Osteoblast (primary cell): ENCODE results near the gene DHX58. TPM values are rescaled to one million over a fixed set of nuclear protein-coding genes. Genes with fewer than 3 reads are reported as not detected.

Experiments used
- DNase-seq: peaks from one replicate; pipeline ENCODE4 v3.0.0; 2011; ENCODE audit warnings: low spot score, mixed read lengths; ENCODE audit not compliant: insufficient read length; ENCODE audit errors: missing footprints
- H2AFZ ChIP-seq: 2 replicates; pipeline ENCODE4 v1.6.0; 2011; ENCODE audit warnings: mild to moderate bottlenecking, low read length
- H3K27ac ChIP-seq: 2 replicates; pipeline ENCODE4 v1.5.1; 2011; ENCODE audit warnings: mild to moderate bottlenecking, low read depth, low read length, moderate library complexity
- H3K27me3 ChIP-seq: 2 replicates; pipeline ENCODE4 v1.6.0; 2012; ENCODE audit warnings: mild to moderate bottlenecking, control low read depth, inconsistent platforms, low read length, moderate library complexity; ENCODE audit not compliant: insufficient read depth
- H3K36me3 ChIP-seq: 2 replicates; pipeline ENCODE4 v1.5.1; 2011; ENCODE audit warnings: mild to moderate bottlenecking, low read length, control low read depth, moderate library complexity; ENCODE audit not compliant: insufficient read depth
- H3K4me1 ChIP-seq: 2 replicates; pipeline ENCODE4 v1.5.1; 2011; ENCODE audit warnings: mild to moderate bottlenecking, low read length, control low read depth, moderate library complexity; ENCODE audit not compliant: insufficient read depth
- H3K4me2 ChIP-seq: 2 replicates; pipeline ENCODE4 v1.6.0; 2011; ENCODE audit warnings: mild to moderate bottlenecking, low read length; ENCODE audit not compliant: insufficient read depth
- H3K4me3 ChIP-seq: fragments of 200-600 bp; sonication (generic); 3 replicates; pipeline ENCODE4 v1.5.1; 2012; ENCODE audit warnings: mild to moderate bottlenecking, low read length, inconsistent platforms; ENCODE audit not compliant: insufficient read depth
- H3K79me2 ChIP-seq: 2 replicates; pipeline ENCODE4 v1.6.0; 2012; ENCODE audit warnings: mild to moderate bottlenecking, low read length, control low read depth, inconsistent platforms; ENCODE audit not compliant: insufficient read depth
- H3K9me3 ChIP-seq: 2 replicates; pipeline ENCODE4 v1.5.1; 2011; ENCODE audit warnings: low read depth, low read length, control low read depth
- H4K20me1 ChIP-seq: 2 replicates; pipeline ENCODE4 v1.6.0; 2012; ENCODE audit warnings: mild to moderate bottlenecking, low read length, control low read depth; ENCODE audit not compliant: insufficient read depth
- CTCF ChIP-seq: IDR thresholded peaks from 2 replicates; pipeline ENCODE4 v1.5.1; 2011; ENCODE audit warnings: mild to moderate bottlenecking, low read depth, low read length, moderate library complexity; ENCODE audit errors: extremely low read depth
- total RNA-seq: library from RNA; depleted of rRNA; stranded (reverse); fragments of >200 nt; gene quantifications from 2 replicates; pipeline ENCODE4 v1.2.3, GENCODE V29; 2012

DHX58 gene
- total RNA-seq, 1 donor: 18.5 TPM

- no peak overlapping the region for H3K4me2 ChIP-seq
- H3K4me3 ChIP-seq: no peak overlapping the region
- TF ChIP-seq CTCF: peak; percentile 79
- H3K27ac ChIP-seq: no peak overlapping the region
- H3K36me3 ChIP-seq: peaks cover 26% of the 10 kb centered on the region
- no peak overlapping the region for H2AFZ ChIP-seq
- no peaks in the 10 kb centered on the region for H3K9me3 ChIP-seq
- DNase-seq: peak; percentile 98
- no peaks in the 10 kb centered on the region for H3K27me3 ChIP-seq
- peaks cover 16% of the 10 kb centered on the region for H3K4me1 ChIP-seq
- peaks cover 6% of the 10 kb centered on the region for H4K20me1 ChIP-seq
- peaks cover 3% of the 10 kb centered on the region for H3K79me2 ChIP-seq
Measured at GRCh38 chr17:42116705-42117396, 4.3 kb upstream of the DHX58 start.

GRCh38 chr17:42114118-42114517, 1.6 kb upstream of the DHX58 start:
- peaks cover 26% of the 10 kb centered on the region for H3K36me3 ChIP-seq
- no peaks in the 10 kb centered on the region for H3K9me3 ChIP-seq
- no peak for DNase-seq
- H3K4me2 ChIP-seq: no peak overlapping the region
- no peak overlapping the region for H2AFZ ChIP-seq
- H3K4me1 ChIP-seq: peaks cover 12% of the 10 kb centered on the region
- TF ChIP-seq CTCF: no peak
- H4K20me1 ChIP-seq: peaks cover 6% of the 10 kb centered on the region
- H3K4me3 ChIP-seq: no peak overlapping the region
- H3K79me2 ChIP-seq: no peaks in the 10 kb centered on the region
- no peak overlapping the region for H3K27ac ChIP-seq
- H3K27me3 ChIP-seq: no peaks in the 10 kb centered on the region

- H3K4me1 ChIP-seq: peaks cover 12% of the 10 kb centered on the region
- TF ChIP-seq CTCF: no peak
- H3K9me3 ChIP-seq: no peaks in the 10 kb centered on the region
- peak overlapping the region; percentile 81 for H3K27ac ChIP-seq
- peak; percentile 45 for DNase-seq
- no peak overlapping the region for H3K4me2 ChIP-seq
- H2AFZ ChIP-seq: no peak overlapping the region
- no peaks in the 10 kb centered on the region for H3K79me2 ChIP-seq
- no peaks in the 10 kb centered on the region for H3K27me3 ChIP-seq
- H3K36me3 ChIP-seq: peaks cover 22% of the 10 kb centered on the region
- no peak overlapping the region for H3K4me3 ChIP-seq
- H4K20me1 ChIP-seq: peaks cover 6% of the 10 kb centered on the region
Measured at GRCh38 chr17:42113293-42114069, 967 bp upstream of the DHX58 start.
